Right kidney (tissue), 1 donor: ENCODE measurements around the gene TNIP1.

ENCODE experiments used
- DNase-seq: peaks from one replicate; pipeline ENCODE4 v3.0.0-alpha.2; 2016

TNIP1 gene

GRCh38 chr5:151065609-151066008, 15.2 kb downstream of the TNIP1 start:
- DNase-seq, result no peak

- no peak for DNase-seq
These were observed 15.8 kb downstream of the TNIP1 start for GRCh38 chr5:151064916-151065499.

GRCh38 chr5:151063142-151063989, 17.5 kb downstream of the TNIP1 start:
- no peak for DNase-seq

- DNase-seq, result no peak
These were observed 18.3 kb downstream of the TNIP1 start for GRCh38 chr5:151062405-151063141.

- DNase-seq, result no peak
These were observed 20.1 kb downstream of the TNIP1 start for GRCh38 chr5:151060742-151061141.

GRCh38 chr5:151058891-151059489, 21.8 kb downstream of the TNIP1 start:
- DNase-seq, result no peak

GRCh38 chr5:151058301-151058700, 22.5 kb downstream of the TNIP1 start:
- no peak for DNase-seq

- DNase-seq, result no peak
These were observed 24.2 kb downstream of the TNIP1 start for GRCh38 chr5:151056379-151057325.

- no peak for DNase-seq
These were observed 25.5 kb downstream of the TNIP1 start for GRCh38 chr5:151055336-151055735.

- DNase-seq, result no peak
These were observed 26.1 kb downstream of the TNIP1 start for GRCh38 chr5:151054709-151055108.

GRCh38 chr5:151053796-151054462, 26.9 kb downstream of the TNIP1 start:
- DNase-seq, result no peak

GRCh38 chr5:151052836-151053235, 28.0 kb downstream of the TNIP1 start:
- DNase-seq, result no peak

GRCh38 chr5:151051931-151052608, 28.8 kb downstream of the TNIP1 start:
- no peak for DNase-seq

GRCh38 chr5:151051066-151051930, 29.5 kb downstream of the TNIP1 start:
- peak; percentile 35 for DNase-seq

GRCh38 chr5:151048526-151048925, 32.3 kb downstream of the TNIP1 start:
- no peak for DNase-seq

GRCh38 chr5:151047814-151048425, 32.9 kb downstream of the TNIP1 start:
- DNase-seq, result no peak

- DNase-seq, result no peak
These were observed 38.3 kb downstream of the TNIP1 start for GRCh38 chr5:151042453-151043093.

- no peak for DNase-seq
These were observed 39.1 kb downstream of the TNIP1 start for GRCh38 chr5:151041577-151042268.
